ENCODE data around the gene CASK.

GRCh38 chrX:41528784-41529183, 394.6 kb downstream of the CASK start:
- TF ChIP-seq EZH2 (IDR thresholded peaks at IDR 0.05; ENCODE audit: low read depth): no peak
- TF ChIP-seq, protein P1, sequence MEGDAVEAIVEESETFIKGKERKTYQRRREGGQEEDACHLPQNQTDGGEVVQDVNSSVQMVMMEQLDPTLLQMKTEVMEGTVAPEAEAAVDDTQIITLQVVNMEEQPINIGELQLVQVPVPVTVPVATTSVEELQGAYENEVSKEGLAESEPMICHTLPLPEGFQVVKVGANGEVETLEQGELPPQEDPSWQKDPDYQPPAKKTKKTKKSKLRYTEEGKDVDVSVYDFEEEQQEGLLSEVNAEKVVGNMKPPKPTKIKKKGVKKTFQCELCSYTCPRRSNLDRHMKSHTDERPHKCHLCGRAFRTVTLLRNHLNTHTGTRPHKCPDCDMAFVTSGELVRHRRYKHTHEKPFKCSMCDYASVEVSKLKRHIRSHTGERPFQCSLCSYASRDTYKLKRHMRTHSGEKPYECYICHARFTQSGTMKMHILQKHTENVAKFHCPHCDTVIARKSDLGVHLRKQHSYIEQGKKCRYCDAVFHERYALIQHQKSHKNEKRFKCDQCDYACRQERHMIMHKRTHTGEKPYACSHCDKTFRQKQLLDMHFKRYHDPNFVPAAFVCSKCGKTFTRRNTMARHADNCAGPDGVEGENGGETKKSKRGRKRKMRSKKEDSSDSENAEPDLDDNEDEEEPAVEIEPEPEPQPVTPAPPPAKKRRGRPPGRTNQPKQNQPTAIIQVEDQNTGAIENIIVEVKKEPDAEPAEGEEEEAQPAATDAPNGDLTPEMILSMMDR (conservative IDR thresholded peaks at IDR 0.05): no peak

All from PC-9 (cell line).